ENCODE data around the gene KCNRG.
A peak's percentile ranks its signal among the peaks of the same experiment; 100 is the strongest.

The KCNRG gene

GRCh38 chr13:49993111-49993510, 22.1 kb upstream of the KCNRG start:
- Histone ChIP-seq H3K27ac (ENCODE audit: insufficient read depth, low read depth, low read length, poor library complexity, severe bottlenecking) (no peak overlapping the region), H3K27me3 (ENCODE audit: control insufficient read depth, insufficient read depth, low read length, poor library complexity, severe bottlenecking) (peaks cover 9% of the 10 kb centered on the region), H3K4me3 (ENCODE audit: insufficient read depth, low read depth, low read length) (no peak overlapping the region), H3K9me3 (ENCODE audit: control insufficient read depth, low read length) (no peaks in the 10 kb centered on the region), H3K36me3 (ENCODE audit: control insufficient read depth, insufficient read depth, low read length) (no peaks in the 10 kb centered on the region), H3K4me1 (ENCODE audit: control insufficient read depth, insufficient read depth, low read length) (peaks cover 4% of the 10 kb centered on the region)

- Histone ChIP-seq H3K27me3 (ENCODE audit: control insufficient read depth, insufficient read depth, low read length, poor library complexity, severe bottlenecking) (peaks cover 9% of the 10 kb centered on the region), H3K4me3 (ENCODE audit: insufficient read depth, low read depth, low read length) (no peak overlapping the region), H3K4me1 (ENCODE audit: control insufficient read depth, insufficient read depth, low read length) (peaks cover 5% of the 10 kb centered on the region), H3K36me3 (ENCODE audit: control insufficient read depth, insufficient read depth, low read length) (peaks cover 4% of the 10 kb centered on the region), H3K9me3 (ENCODE audit: control insufficient read depth, low read length) (no peaks in the 10 kb centered on the region), H3K27ac (ENCODE audit: insufficient read depth, low read depth, low read length, poor library complexity, severe bottlenecking) (no peak overlapping the region)
- WGBS, 2 experiments, result 56 to 100% methylated on average over 1 to 5 of the region's 5 CpGs
These were observed 21.6 kb upstream of the KCNRG start for GRCh38 chr13:49993666-49994065.

- H3K4me1 ChIP-seq (ENCODE audit: control insufficient read depth, insufficient read depth, low read length), result peaks cover 14% of the 10 kb centered on the region
- H3K27me3 ChIP-seq (ENCODE audit: control insufficient read depth, insufficient read depth, low read length, poor library complexity, severe bottlenecking), result peaks cover 9% of the 10 kb centered on the region
- WGBS, 2 experiments, result 49 to 52% methylated on average over 13 to 14 of the region's 14 CpGs
- peak overlapping the region; percentile 71 for H3K4me3 ChIP-seq (ENCODE audit: insufficient read depth, low read depth, low read length)
- H3K36me3 ChIP-seq (ENCODE audit: control insufficient read depth, insufficient read depth, low read length), result peaks cover 15% of the 10 kb centered on the region
- no peak overlapping the region for H3K27ac ChIP-seq (ENCODE audit: insufficient read depth, low read depth, low read length, poor library complexity, severe bottlenecking)
- no peaks in the 10 kb centered on the region for H3K9me3 ChIP-seq (ENCODE audit: control insufficient read depth, low read length)
These were observed 19.6 kb upstream of the KCNRG start for GRCh38 chr13:49995625-49996101.

GRCh38 chr13:49996161-49996915, 18.9 kb upstream of the KCNRG start:
- WGBS, 2 experiments, result 1% methylated on average over 54 to 57 of the region's 68 CpGs
- H3K36me3 ChIP-seq (ENCODE audit: control insufficient read depth, insufficient read depth, low read length), result peaks cover 15% of the 10 kb centered on the region
- peak overlapping the region; percentile 71 for H3K4me3 ChIP-seq (ENCODE audit: insufficient read depth, low read depth, low read length)
- H3K27me3 ChIP-seq (ENCODE audit: control insufficient read depth, insufficient read depth, low read length, poor library complexity, severe bottlenecking), result peaks cover 9% of the 10 kb centered on the region
- no peaks in the 10 kb centered on the region for H3K9me3 ChIP-seq (ENCODE audit: control insufficient read depth, low read length)
- H3K27ac ChIP-seq (ENCODE audit: insufficient read depth, low read depth, low read length, poor library complexity, severe bottlenecking), result peak overlapping the region; percentile 83
- H3K4me1 ChIP-seq (ENCODE audit: control insufficient read depth, insufficient read depth, low read length), result peaks cover 14% of the 10 kb centered on the region

GRCh38 chr13:49996951-49997895, 18.0 kb upstream of the KCNRG start, which contains the start of gene TRIM13:
Gene TRIM13, plus strand, starts transcription at chr13:49997042. Its CDS starts 14,899 bp downstream, at chr13:50011941.
- Histone ChIP-seq H3K4me3 (ENCODE audit: insufficient read depth, low read depth, low read length) (peak within 1 kb of the TSS; percentile 88), H3K9me3 (ENCODE audit: control insufficient read depth, low read length) (no peaks in the 10 kb centered on the region), H3K4me1 (ENCODE audit: control insufficient read depth, insufficient read depth, low read length) (peaks cover 14% of the 10 kb centered on the region), H3K36me3 (ENCODE audit: control insufficient read depth, insufficient read depth, low read length) (peaks cover 15% of the 10 kb centered on the region), H3K27ac (ENCODE audit: insufficient read depth, low read depth, low read length, poor library complexity, severe bottlenecking) (peak within 1 kb of the TSS; percentile 98), H3K27me3 (ENCODE audit: control insufficient read depth, insufficient read depth, low read length, poor library complexity, severe bottlenecking) (peaks cover 9% of the 10 kb centered on the region)
- 0 to 1% methylated on average over 52 to 55 of the region's 56 CpGs for WGBS, 2 experiments

- H3K9me3 ChIP-seq (ENCODE audit: control insufficient read depth, low read length), result no peaks in the 10 kb centered on the region
- peaks cover 9% of the 10 kb centered on the region for H3K27me3 ChIP-seq (ENCODE audit: control insufficient read depth, insufficient read depth, low read length, poor library complexity, severe bottlenecking)
- H3K36me3 ChIP-seq (ENCODE audit: control insufficient read depth, insufficient read depth, low read length), result peaks cover 15% of the 10 kb centered on the region
- peaks cover 14% of the 10 kb centered on the region for H3K4me1 ChIP-seq (ENCODE audit: control insufficient read depth, insufficient read depth, low read length)
- WGBS, 2 experiments, result 20 to 25% methylated on average over 4 of the region's 4 CpGs
- H3K27ac ChIP-seq (ENCODE audit: insufficient read depth, low read depth, low read length, poor library complexity, severe bottlenecking), result no peak overlapping the region
- H3K4me3 ChIP-seq (ENCODE audit: insufficient read depth, low read depth, low read length), result peak overlapping the region; percentile 88
These were observed 17.3 kb upstream of the KCNRG start for GRCh38 chr13:49997955-49998354.

GRCh38 chr13:49998714-49999624, 16.3 kb upstream of the KCNRG start:
- peaks cover 9% of the 10 kb centered on the region for H3K27me3 ChIP-seq (ENCODE audit: control insufficient read depth, insufficient read depth, low read length, poor library complexity, severe bottlenecking)
- peak overlapping the region; percentile 88 for H3K4me3 ChIP-seq (ENCODE audit: insufficient read depth, low read depth, low read length)
- peaks cover 16% of the 10 kb centered on the region for H3K36me3 ChIP-seq (ENCODE audit: control insufficient read depth, insufficient read depth, low read length)
- H3K4me1 ChIP-seq (ENCODE audit: control insufficient read depth, insufficient read depth, low read length), result peaks cover 14% of the 10 kb centered on the region
- no peaks in the 10 kb centered on the region for H3K9me3 ChIP-seq (ENCODE audit: control insufficient read depth, low read length)
- whole genome bisulfite sequencing, 2 experiments, result 75 to 83% methylated on average over 19 to 21 of the region's 22 CpGs
- H3K27ac ChIP-seq (ENCODE audit: insufficient read depth, low read depth, low read length, poor library complexity, severe bottlenecking), result no peak overlapping the region

- Histone ChIP-seq H3K27ac (ENCODE audit: insufficient read depth, low read depth, low read length, poor library complexity, severe bottlenecking) (no peak overlapping the region), H3K36me3 (ENCODE audit: control insufficient read depth, insufficient read depth, low read length) (peaks cover 22% of the 10 kb centered on the region), H3K4me3 (ENCODE audit: insufficient read depth, low read depth, low read length) (no peak overlapping the region)
These were observed 14.0 kb upstream of the KCNRG start for GRCh38 chr13:50001287-50001686.

GRCh38 chr13:50006426-50007135, 8.7 kb upstream of the KCNRG start:
- WGBS, 2 experiments, result 93 to 94% methylated on average over 7 of the region's 7 CpGs
- Histone ChIP-seq H3K27ac (ENCODE audit: insufficient read depth, low read depth, low read length, poor library complexity, severe bottlenecking) (no peak overlapping the region), H3K9me3 (ENCODE audit: control insufficient read depth, low read length) (no peaks in the 10 kb centered on the region), H3K4me3 (ENCODE audit: insufficient read depth, low read depth, low read length) (no peak overlapping the region), H3K36me3 (ENCODE audit: control insufficient read depth, insufficient read depth, low read length) (peaks cover 24% of the 10 kb centered on the region), H3K4me1 (ENCODE audit: control insufficient read depth, insufficient read depth, low read length) (no peaks in the 10 kb centered on the region), H3K27me3 (ENCODE audit: control insufficient read depth, insufficient read depth, low read length, poor library complexity, severe bottlenecking) (no peaks in the 10 kb centered on the region)

More at GRCh38 chr13:50001287-50001686, 14.0 kb upstream of the KCNRG start:
- no peaks in the 10 kb centered on the region for H3K9me3 ChIP-seq (ENCODE audit: control insufficient read depth, low read length)
- no peaks in the 10 kb centered on the region for H3K27me3 ChIP-seq (ENCODE audit: control insufficient read depth, insufficient read depth, low read length, poor library complexity, severe bottlenecking)
- H3K4me1 ChIP-seq (ENCODE audit: control insufficient read depth, insufficient read depth, low read length), result peaks cover 10% of the 10 kb centered on the region
- WGBS, 2 experiments, result 95 to 100% methylated on average over 1 of the region's 1 CpG

Measured in ectodermal cell (in vitro differentiated cells).